NAMALWA (cell line): ENCODE results near the gene CYSTM1.

Experiments
- DNase-seq: peaks from one replicate; pipeline ENCODE4 v3.0.0-alpha.2; 2015; ENCODE audit warnings: low spot score

The CYSTM1 gene

GRCh38 chr5:140258016-140258415 lies 83.0 kb downstream of the CYSTM1 start:
- no peak for DNase-seq

- DNase-seq = no peak
Measured at GRCh38 chr5:140258873-140259272, 83.9 kb downstream of the CYSTM1 start.

GRCh38 chr5:140259500-140259899 lies 84.5 kb downstream of the CYSTM1 start:
- DNase-seq = no peak

GRCh38 chr5:140260089-140260656 lies 85.2 kb downstream of the CYSTM1 start:
- no peak for DNase-seq

GRCh38 chr5:140261403-140262171 lies 86.6 kb downstream of the CYSTM1 start:
- no peak for DNase-seq

GRCh38 chr5:140262221-140262620 lies 87.2 kb downstream of the CYSTM1 start:
- no peak for DNase-seq

GRCh38 chr5:140262839-140263238 lies 87.9 kb downstream of the CYSTM1 start:
- no peak for DNase-seq

- no peak for DNase-seq
Measured at GRCh38 chr5:140265845-140266244, 90.9 kb downstream of the CYSTM1 start.

- DNase-seq = peak; percentile 92
Measured at GRCh38 chr5:140266471-140267200, 91.6 kb downstream of the CYSTM1 start.

GRCh38 chr5:140267201-140267540 lies 92.2 kb downstream of the CYSTM1 start:
- no peak for DNase-seq

- peak; percentile 58 for DNase-seq
Measured at GRCh38 chr5:140267559-140268018, 92.6 kb downstream of the CYSTM1 start.

- DNase-seq = no peak
Measured at GRCh38 chr5:140270008-140270407, 95.0 kb downstream of the CYSTM1 start.

GRCh38 chr5:140273401-140273877 lies 98.5 kb downstream of the CYSTM1 start:
- no peak for DNase-seq

GRCh38 chr5:140275837-140276236 lies 100.8 kb downstream of the CYSTM1 start:
- no peak for DNase-seq

- DNase-seq = no peak
Measured at GRCh38 chr5:140282266-140282665, 107.3 kb downstream of the CYSTM1 start.

GRCh38 chr5:140284013-140284412 lies 109.0 kb downstream of the CYSTM1 start:
- DNase-seq = no peak

- no peak for DNase-seq
Measured at GRCh38 chr5:140286424-140286823, 111.4 kb downstream of the CYSTM1 start.

- no peak for DNase-seq
Measured at GRCh38 chr5:140287801-140288521, 113.0 kb downstream of the CYSTM1 start.

GRCh38 chr5:140292212-140293036 lies 117.4 kb downstream of the CYSTM1 start:
- DNase-seq = no peak
